ENCODE results near the gene CMIP.

Gene CMIP

GRCh38 chr16:81623365-81624102 lies 178.9 kb downstream of the CMIP start:
- peak; percentile 33 for DNase-seq (ENCODE audit: low read depth)

DNA sequence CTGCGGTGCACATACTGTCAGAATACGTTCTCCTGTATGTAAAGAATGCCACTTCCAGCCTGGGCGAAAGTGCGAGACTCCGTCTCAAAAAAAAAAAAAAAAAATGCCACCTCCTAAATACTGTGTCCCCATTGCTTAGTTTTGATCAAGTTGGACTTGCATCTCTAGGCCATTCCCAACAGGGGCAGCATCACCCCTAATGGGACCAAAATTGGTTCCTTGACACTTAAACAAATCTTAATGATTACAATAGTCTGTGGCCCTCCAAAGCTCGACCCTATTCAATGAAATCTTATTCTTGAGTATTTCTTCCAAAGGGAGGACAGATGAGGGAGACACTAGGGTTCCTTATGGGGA lies 179.8 kb downstream of the CMIP start:
- no peak for DNase-seq (ENCODE audit: low read depth)

DNA sequence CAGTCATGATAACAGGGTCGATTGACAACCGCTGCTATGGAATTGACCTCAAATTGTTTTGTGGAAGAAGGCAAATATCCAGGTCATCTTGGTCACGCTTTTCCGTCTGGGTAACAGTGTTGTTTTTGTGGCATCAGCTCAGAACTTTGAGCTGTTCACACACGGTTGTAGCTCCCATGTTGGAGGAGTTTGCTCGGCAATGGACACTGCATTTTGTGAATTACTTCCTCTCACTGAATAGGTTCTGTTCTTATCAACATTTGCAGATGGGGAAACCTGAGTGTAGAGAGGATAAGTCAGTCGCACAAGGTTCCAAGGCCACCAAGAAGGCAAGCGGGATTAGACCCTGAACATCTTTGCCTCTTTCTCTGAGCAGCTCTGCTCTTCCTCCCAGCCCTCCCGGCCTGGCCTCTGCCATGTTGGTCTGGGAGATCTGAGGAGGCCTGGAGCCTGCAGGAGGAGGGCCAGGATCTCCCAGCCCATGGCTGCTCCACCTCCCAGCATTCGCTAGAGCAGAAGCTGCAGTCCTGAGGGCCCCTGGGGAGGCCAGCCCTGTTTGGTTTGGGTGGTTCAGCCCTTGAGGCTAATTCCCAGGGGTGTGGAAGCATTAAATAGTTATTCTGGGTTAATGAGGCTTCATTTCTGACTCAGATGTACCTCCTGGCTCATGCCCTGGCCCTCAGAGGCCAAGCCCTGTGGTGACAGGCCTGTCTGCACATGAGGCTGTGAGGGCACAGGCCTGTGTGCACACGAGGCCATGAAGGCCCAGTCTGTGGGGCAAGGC lies 180.3 kb downstream of the CMIP start:
- no peak for DNase-seq (ENCODE audit: low read depth)

DNA sequence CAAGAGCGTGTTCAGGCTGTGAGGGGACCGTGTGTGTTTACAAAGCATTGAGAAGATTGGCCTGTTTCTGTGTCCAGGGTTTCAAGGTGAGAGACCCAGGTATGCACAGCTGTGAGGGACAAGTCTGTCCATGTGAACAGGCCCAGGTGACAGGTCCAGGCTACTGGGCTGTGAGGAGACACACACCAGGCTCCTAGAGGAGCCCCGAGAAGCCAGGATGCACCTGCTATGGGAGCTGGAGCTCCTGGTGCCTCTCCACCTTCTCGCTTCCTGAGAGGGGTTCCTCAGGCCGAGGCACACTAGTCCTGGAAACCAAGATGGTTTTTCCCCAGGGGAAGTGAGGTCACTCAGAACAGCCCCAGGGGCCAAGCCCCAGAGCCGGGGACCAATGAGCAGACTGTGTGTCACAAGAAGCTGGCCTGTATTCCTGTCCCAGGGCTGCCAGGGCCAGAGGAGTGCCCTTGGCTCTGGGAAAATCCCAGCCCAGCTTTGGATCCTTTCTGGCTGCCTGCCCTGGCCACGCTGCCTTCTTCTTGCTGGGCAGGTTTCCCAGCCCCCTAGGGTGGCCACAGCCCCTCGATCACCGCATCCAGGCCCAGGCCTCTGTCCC lies 181.0 kb downstream of the CMIP start:
- no peak for DNase-seq (ENCODE audit: low read depth)

DNA sequence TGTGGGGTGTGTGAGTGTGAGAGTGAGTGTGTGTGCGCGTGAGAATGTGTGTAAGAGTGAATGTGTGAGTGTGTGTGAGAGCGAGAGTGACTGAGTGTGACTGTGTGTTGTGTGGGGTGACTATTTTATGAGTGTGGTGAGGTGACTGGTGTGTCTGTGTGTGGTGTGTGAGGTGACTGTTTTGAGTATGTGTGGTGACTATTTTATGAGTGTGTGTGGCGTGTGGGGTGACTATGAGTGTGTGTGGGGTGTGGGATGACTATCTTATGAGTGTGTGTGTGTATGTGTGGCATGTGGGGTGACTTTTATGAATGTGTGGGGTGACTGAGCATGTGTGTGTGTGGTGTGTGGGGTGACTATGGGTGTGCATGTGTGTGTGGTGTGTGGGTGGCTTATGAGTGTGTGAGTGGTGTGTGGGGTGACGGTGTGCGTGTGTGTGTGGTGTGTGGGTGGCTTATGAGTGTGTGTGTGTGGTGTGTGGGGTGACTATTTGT lies 181.6 kb downstream of the CMIP start:
- DNase-seq (ENCODE audit: low read depth): no peak

DNA sequence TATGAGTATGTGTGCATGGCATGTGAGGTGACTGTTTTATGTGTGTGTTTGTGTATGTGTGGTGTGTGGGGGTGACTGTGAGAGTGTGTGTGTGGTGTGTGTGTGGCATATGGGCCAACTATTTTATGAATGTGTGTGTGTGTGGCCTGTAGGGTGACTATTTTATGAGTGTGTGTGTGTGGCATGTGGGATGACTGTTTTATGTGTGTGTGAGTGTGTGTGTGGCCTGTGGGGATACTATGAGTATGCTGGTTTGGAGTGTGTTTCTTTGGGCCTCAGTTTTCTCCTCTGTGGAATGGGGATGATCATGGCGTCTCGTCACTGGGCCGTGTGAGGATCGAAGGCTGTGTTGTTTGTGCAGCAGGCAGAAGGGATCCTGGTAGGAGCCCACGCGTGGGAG lies 182.4 kb downstream of the CMIP start:
- DNase-seq (ENCODE audit: low read depth): no peak

DNA sequence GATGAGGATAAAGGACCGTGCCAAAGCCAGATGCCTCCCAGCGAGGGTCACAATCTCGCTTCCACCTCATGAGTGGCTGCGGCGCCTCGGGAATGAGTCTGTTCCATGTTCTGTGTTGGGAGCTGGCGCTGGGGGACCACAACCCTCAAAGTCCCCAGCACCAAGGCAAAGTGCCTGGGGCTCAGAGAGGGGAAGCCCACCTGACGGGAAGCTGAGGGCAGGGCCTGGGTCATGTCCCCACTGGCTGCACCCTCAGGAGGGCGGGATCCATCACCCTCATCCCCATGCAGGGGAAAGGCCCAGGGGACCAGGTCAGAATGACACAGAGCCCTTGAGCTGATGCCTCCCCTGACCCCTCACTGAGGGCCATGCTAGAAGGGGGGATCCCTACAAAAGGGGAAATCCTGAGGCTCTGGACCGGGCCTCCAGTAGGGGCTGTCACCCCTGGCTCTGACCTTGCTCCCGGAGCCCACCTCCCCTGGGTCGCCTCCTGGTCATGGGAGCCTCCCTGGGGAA lies 183.2 kb downstream of the CMIP start:
- no peak for DNase-seq (ENCODE audit: low read depth)

GRCh38 chr16:81629034-81629802 lies 184.6 kb downstream of the CMIP start:
- DNase-seq (ENCODE audit: low read depth): no peak

GRCh38 chr16:81629896-81630634 lies 185.5 kb downstream of the CMIP start:
- DNase-seq (ENCODE audit: low read depth): no peak

DNA sequence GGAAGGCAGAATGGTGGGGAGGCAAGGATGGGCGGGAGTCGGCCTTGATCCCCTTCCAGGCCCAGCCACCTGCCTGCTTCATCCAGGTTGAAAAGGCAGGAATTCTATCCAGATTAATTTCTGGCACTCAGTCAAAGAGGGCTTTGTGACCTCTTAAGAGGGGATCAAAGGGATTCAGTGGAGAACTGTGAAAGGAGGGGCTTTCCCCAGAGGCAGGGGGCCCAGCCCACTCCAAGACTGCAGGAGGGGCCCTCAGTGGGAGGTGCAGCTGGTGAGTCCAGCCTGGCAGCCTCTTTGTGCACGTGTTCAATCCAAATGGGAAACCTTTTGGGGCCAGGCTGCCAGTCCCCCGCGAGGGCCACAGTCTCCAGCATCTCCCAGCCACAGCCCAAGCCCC lies 186.0 kb downstream of the CMIP start:
- no peak for DNase-seq (ENCODE audit: low read depth)

DNA sequence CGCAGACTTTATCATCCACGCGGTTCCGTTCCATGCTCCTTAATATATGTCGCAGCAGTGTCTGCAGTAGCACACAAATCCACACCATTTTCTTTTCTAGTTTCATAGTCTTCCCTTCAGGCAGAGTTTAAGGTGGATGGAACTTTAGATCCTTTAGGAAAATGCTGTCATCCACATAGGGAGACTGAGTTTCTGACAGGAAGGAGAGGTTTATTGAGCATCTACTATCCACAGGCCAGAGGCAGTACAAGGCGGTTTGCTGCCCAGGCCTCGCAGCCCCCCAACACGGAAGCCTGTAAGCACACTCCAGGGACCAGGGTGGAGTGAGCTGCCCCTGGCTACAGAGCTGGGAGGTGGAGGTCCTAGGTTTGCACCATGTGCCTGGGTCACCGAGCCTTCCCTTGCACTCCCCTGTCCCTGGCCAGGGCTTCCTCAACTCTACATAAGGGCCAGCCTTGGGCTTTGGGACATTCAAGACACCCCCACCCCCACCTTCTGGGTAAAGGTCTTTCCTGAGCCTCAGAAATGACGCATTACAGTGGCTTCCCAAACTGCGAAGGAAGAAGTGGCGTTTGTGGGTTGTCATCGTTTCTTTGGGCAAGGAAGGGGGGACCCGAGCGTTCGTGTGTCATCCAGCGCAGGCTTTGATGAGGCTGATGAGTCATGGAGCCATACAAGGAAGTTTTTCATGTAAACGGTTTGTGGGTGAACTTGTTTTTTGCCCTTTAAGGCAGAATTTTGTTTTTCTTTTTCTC lies 188.0 kb downstream of the CMIP start:
- DNase-seq (ENCODE audit: low read depth): peak; percentile 69

GRCh38 chr16:81633147-81633619 lies 188.6 kb downstream of the CMIP start:
- peak; percentile 12 for DNase-seq (ENCODE audit: low read depth)

DNA sequence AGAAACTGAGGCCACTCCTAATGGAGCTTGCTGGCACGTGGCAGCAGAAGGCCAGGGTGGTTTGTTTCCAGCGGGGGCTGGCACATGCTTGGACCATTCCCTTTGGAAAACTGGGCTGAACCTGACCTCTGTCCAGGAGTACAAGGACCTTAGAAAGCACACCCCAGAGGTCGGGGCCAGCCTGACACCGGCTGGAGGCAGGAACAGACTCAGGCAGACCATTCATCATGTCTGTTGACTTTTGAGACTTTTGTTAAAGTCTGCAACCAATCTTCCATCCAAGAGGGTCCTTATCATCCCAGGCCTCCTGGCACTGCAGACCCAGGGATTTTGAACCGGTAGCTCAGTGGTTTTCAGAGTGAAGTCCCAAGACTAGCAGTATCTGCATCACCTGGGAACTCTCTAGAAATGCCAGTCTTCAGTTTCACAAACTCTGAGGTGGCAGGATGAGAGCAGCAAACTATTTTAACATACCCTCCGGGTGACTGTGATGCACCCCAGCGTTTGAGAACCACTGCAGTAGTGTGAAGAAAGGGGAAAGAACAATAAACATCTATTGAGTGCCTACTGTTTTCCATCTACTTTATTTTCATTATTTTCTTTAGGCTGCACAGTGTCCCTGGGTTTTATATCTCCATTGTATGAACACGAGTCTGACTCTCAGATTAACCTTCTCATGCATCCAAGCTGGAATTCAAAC lies 189.2 kb downstream of the CMIP start:
- no peak for DNase-seq (ENCODE audit: low read depth)

- DNase-seq (ENCODE audit: low read depth): no peak
These were observed 189.9 kb downstream of the CMIP start for GRCh38 chr16:81634380-81635062.

DNA sequence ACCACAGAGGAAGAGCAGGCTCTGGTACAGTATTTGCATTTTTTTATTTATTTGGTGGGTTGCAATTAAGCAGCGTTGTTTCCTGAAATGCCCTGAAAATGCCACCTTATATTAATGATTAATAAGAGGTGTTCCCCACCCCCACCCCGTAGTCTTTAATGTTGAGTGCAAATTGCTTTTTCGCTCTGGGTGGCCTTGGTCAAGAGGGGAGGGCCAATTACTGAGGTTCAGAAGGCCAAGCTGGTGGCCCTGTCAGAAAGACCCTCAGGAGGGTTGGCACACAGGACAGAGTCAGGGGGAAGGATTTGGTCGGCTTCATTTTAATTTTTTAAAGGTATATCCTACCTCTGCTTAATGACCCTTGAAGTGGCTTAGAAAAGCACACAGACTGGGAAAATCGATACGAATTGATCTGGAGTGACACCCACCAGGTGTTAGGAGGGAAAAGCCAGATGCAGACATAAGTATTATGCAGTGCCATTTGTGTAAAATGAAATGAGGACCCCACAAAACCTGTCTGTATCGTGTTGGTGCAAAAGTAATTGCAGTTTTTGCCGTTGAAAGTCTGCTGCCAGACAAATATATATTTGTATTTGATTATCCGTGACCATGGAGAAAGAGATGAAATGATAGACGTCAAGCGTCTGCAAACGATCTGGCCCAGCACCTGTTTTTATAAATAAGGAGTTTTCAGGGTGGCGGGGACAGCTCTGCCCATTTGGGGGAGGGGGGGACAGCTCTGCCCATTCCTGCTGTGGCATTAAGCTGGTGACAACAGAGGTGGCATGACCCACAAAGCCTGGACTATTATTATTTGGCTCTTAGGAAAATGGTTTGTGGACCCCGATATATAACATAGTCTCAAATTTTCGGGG lies 190.7 kb downstream of the CMIP start:
- no peak for DNase-seq (ENCODE audit: low read depth)

DNA sequence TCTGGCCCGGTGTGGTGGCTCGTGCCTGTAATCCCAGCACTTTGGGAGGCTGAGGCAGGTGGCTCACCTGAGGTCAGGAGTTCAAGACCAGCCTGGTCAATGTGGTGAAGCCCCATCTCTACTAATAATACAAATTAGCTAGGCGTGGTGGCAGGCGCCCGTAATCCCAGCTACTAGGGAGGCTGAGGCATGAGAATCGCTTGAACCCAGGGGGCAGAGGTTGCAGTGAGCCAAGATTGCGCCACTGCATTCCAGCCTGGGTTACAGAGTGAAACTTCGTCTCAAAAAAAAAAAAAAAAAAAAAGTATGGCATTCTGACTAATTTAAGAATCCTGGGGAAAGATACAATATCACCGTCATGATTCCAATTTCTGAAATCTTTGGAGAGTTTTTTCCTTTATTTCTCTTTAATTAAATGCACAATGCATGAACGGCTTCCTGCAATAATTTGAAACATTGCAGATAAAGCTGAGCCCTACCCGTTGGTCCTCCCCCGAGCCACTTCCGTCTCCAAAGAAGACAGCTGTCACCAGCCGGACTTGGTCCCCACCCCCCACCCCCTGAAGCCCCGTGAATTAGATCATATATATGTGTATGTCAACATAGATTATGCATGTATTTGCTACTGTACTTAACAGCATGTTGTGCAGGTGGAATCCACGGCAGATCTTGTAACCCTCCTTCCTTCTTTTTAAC lies 191.8 kb downstream of the CMIP start:
- DNase-seq (ENCODE audit: low read depth): no peak
